NOMO-1 treated with DMSO at 0.1 percent for 48 hours (cell line): ENCODE measurements around the gene RCCD1.
A peak's percentile ranks its signal among the peaks of the same experiment; 100 is the strongest.

ENCODE experiments used
- DNase-seq: peaks from one replicate; lab custom pipeline; 2025; ENCODE audit not compliant: unreplicated experiment; lab: John Stamatoyannopoulos, UW

RCCD1 gene

GRCh38 chr15:90941038-90941437, 13.6 kb upstream of the RCCD1 start:
- DNase-seq, result no peak

- no peak for DNase-seq
These were observed 12.1 kb upstream of the RCCD1 start for GRCh38 chr15:90942354-90943120.

GRCh38 chr15:90945091-90945490, 9.6 kb upstream of the RCCD1 start:
- no peak for DNase-seq

GRCh38 chr15:90946538-90946937, 8.1 kb upstream of the RCCD1 start:
- no peak for DNase-seq

GRCh38 chr15:90946941-90947576, 7.6 kb upstream of the RCCD1 start:
- no peak for DNase-seq

GRCh38 chr15:90947577-90948357, 6.9 kb upstream of the RCCD1 start:
- no peak for DNase-seq

- DNase-seq, result no peak
These were observed 6.2 kb upstream of the RCCD1 start for GRCh38 chr15:90948506-90948905.

- DNase-seq, result no peak
These were observed 4.6 kb upstream of the RCCD1 start for GRCh38 chr15:90949979-90950675.

- no peak for DNase-seq
These were observed 4.0 kb upstream of the RCCD1 start for GRCh38 chr15:90950676-90951075.

GRCh38 chr15:90952901-90953677, 1.6 kb upstream of the RCCD1 start:
- DNase-seq, result no peak

GRCh38 chr15:90953947-90954711, 555 bp upstream of the RCCD1 start:
- DNase-seq, result no peak

GRCh38 chr15:90955624-90956273, 1.1 kb downstream of the RCCD1 start:
- DNase-seq, result peak; percentile 23

GRCh38 chr15:90956274-90957030, 1.8 kb downstream of the RCCD1 start:
- peak; percentile 33 for DNase-seq

GRCh38 chr15:90957031-90957790, 2.5 kb downstream of the RCCD1 start:
- no peak for DNase-seq

- DNase-seq, result no peak
These were observed 3.1 kb downstream of the RCCD1 start for GRCh38 chr15:90957791-90958190.

GRCh38 chr15:90959028-90959595, 4.4 kb downstream of the RCCD1 start:
- DNase-seq, result no peak

GRCh38 chr15:90959894-90960293, 5.2 kb downstream of the RCCD1 start:
- DNase-seq, result no peak
